ENCODE results near the gene CD79B. TPM values are rescaled to one million over a fixed set of nuclear protein-coding genes. Genes with fewer than 3 reads are reported as not detected.
"Not testable (repeated sequence)": the region's sequence is repeated elsewhere in the genome, so short reads cannot be mapped to it uniquely, and the experiment has no call there.

CD79B gene
- total RNA-seq, 2 experiments from 2014 or later: 17.0 to 19.6 TPM

- not testable (repeated sequence) for H3K4me3 Mint-ChIP-seq; ATAC-seq (ENCODE audit: low read depth); H3K27ac Mint-ChIP-seq; H3K4me1 Mint-ChIP-seq; DNase-seq; H3K9me3 Mint-ChIP-seq; H3K36me3 Mint-ChIP-seq
- H3K27me3 Mint-ChIP-seq: peaks cover 11% of the 10 kb centered on the region
- POLR2A ChIA-PET: interaction anchor here (0.8 to 2.5 kb wide), 3 partner anchors 26 to 107 kb away, joined by 3 to 9 read pairs (median 8); no protein-coding TSS in a partner anchor
These were observed 12.1 kb downstream of the CD79B start for GRCh38 chr17:63920050-63920449.

GRCh38 chr17:63919311-63919723 is 12.8 kb downstream of the CD79B start:
- Mint-ChIP-seq H3K4me3 (no peak overlapping the region), H3K36me3 (no peaks in the 10 kb centered on the region), H3K9me3 (no peaks in the 10 kb centered on the region), H3K4me1 (peaks cover 5% of the 10 kb centered on the region), H3K27me3 (peaks cover 8% of the 10 kb centered on the region), H3K27ac (no peak overlapping the region)
- POLR2A ChIA-PET: interaction anchor here (0.8 to 2.5 kb wide), 4 partner anchors 27 to 214 kb away, joined by 3 to 9 read pairs (median 6); no protein-coding TSS in a partner anchor
- DNase-seq (peak; percentile 64), ATAC-seq (ENCODE audit: low read depth) (peak; percentile 91)

- not testable (repeated sequence) for H3K27me3 Mint-ChIP-seq; H3K36me3 Mint-ChIP-seq; H3K4me3 Mint-ChIP-seq; H3K9me3 Mint-ChIP-seq; ATAC-seq (ENCODE audit: low read depth); H3K4me1 Mint-ChIP-seq; DNase-seq; H3K27ac Mint-ChIP-seq
- POLR2A ChIA-PET: interaction anchor here (1.0 to 2.5 kb wide), 3 partner anchors 28 to 215 kb away, joined by 3 to 9 read pairs (median 8); no protein-coding TSS in a partner anchor
These were observed 13.3 kb downstream of the CD79B start, which contains the start of gene GH1 for GRCh38 chr17:63918789-63919305. Gene GH1 (minus strand): TSS chr17:63918839. CDS start chr17:63918776, 63 bp downstream.

- POLR2A ChIA-PET: interaction anchor here (2.1 to 2.5 kb wide), 2 partner anchors 28 to 72 kb away, joined by 8 to 9 read pairs; no protein-coding TSS in a partner anchor
- peaks cover 8% of the 10 kb centered on the region for H3K27me3 Mint-ChIP-seq
- no peaks in the 10 kb centered on the region for H3K9me3 Mint-ChIP-seq
- no peak for DNase-seq
- no peak overlapping the region for H3K27ac Mint-ChIP-seq
- no peaks in the 10 kb centered on the region for H3K36me3 Mint-ChIP-seq
- no peak overlapping the region for H3K4me3 Mint-ChIP-seq
- peaks cover 5% of the 10 kb centered on the region for H3K4me1 Mint-ChIP-seq
- ATAC-seq (ENCODE audit: low read depth): no peak
These were observed 13.8 kb downstream of the CD79B start for GRCh38 chr17:63918305-63918704.

GRCh38 chr17:63917646-63918045 is 14.5 kb downstream of the CD79B start:
- POLR2A ChIA-PET: interaction anchor here (2.5 kb wide), 1 partner anchor 73 kb away, joined by 8 read pairs; no protein-coding TSS in a partner anchor
- Mint-ChIP-seq H3K9me3 (no peaks in the 10 kb centered on the region), H3K4me3 (no peak overlapping the region), H3K36me3 (no peaks in the 10 kb centered on the region), H3K27me3 (peaks cover 13% of the 10 kb centered on the region), H3K27ac (no peak overlapping the region), H3K4me1 (peaks cover 5% of the 10 kb centered on the region)
- DNase-seq (no peak), ATAC-seq (ENCODE audit: low read depth) (no peak)

GRCh38 chr17:63917206-63917605 is 14.9 kb downstream of the CD79B start:
- POLR2A ChIA-PET; H3K27ac Mint-ChIP-seq; H3K36me3 Mint-ChIP-seq; H3K4me3 Mint-ChIP-seq; ATAC-seq (ENCODE audit: low read depth); DNase-seq; H3K4me1 Mint-ChIP-seq; H3K9me3 Mint-ChIP-seq: not testable (repeated sequence)
- peaks cover 13% of the 10 kb centered on the region for H3K27me3 Mint-ChIP-seq

- H3K4me3 Mint-ChIP-seq: no peak overlapping the region
- POLR2A ChIA-PET: no interaction called here
- peaks cover 5% of the 10 kb centered on the region for H3K4me1 Mint-ChIP-seq
- no peak for ATAC-seq (ENCODE audit: low read depth)
- peaks cover 13% of the 10 kb centered on the region for H3K27me3 Mint-ChIP-seq
- no peak overlapping the region for H3K27ac Mint-ChIP-seq
- no peaks in the 10 kb centered on the region for H3K36me3 Mint-ChIP-seq
- DNase-seq: no peak
- H3K9me3 Mint-ChIP-seq: no peaks in the 10 kb centered on the region
These were observed 15.5 kb downstream of the CD79B start for GRCh38 chr17:63916566-63917185.

GRCh38 chr17:63915753-63916152 is 16.4 kb downstream of the CD79B start:
- POLR2A ChIA-PET; DNase-seq; ATAC-seq (ENCODE audit: low read depth); H3K4me1 Mint-ChIP-seq; H3K9me3 Mint-ChIP-seq; H3K4me3 Mint-ChIP-seq; H3K27ac Mint-ChIP-seq; H3K36me3 Mint-ChIP-seq: not testable (repeated sequence)
- H3K27me3 Mint-ChIP-seq: peaks cover 13% of the 10 kb centered on the region

GRCh38 chr17:63914471-63914870 is 17.7 kb downstream of the CD79B start:
- H3K27ac Mint-ChIP-seq: no peak overlapping the region
- POLR2A ChIA-PET: no interaction called here
- H3K9me3 Mint-ChIP-seq: no peaks in the 10 kb centered on the region
- ATAC-seq (ENCODE audit: low read depth): no peak
- H3K36me3 Mint-ChIP-seq: no peaks in the 10 kb centered on the region
- peaks cover 5% of the 10 kb centered on the region for H3K4me1 Mint-ChIP-seq
- H3K27me3 Mint-ChIP-seq: peaks cover 11% of the 10 kb centered on the region
- no peak overlapping the region for H3K4me3 Mint-ChIP-seq
- DNase-seq: no peak

- Mint-ChIP-seq H3K36me3 (no peaks in the 10 kb centered on the region), H3K27ac (no peak overlapping the region), H3K4me1 (no peaks in the 10 kb centered on the region), H3K9me3 (no peaks in the 10 kb centered on the region), H3K27me3 (peaks cover 7% of the 10 kb centered on the region), H3K4me3 (no peak overlapping the region)
- peak; percentile 59 for DNase-seq
- ATAC-seq (ENCODE audit: low read depth): peak; percentile 59
- POLR2A ChIA-PET: interaction anchor here (0.6 to 1.6 kb wide), 2 partner anchors 106 to 222 kb away, joined by 3 to 4 read pairs; no protein-coding TSS in a partner anchor
These were observed 20.5 kb downstream of the CD79B start for GRCh38 chr17:63911657-63912100.

- Mint-ChIP-seq H3K36me3 (no peaks in the 10 kb centered on the region), H3K27me3 (peaks cover 7% of the 10 kb centered on the region), H3K4me3 (no peak within 1 kb of the TSS), H3K27ac (no peak within 1 kb of the TSS), H3K9me3 (no peaks in the 10 kb centered on the region), H3K4me1 (no peaks in the 10 kb centered on the region)
- POLR2A ChIA-PET: no interaction called here
- ATAC-seq (ENCODE audit: low read depth): no peak
- DNase-seq: no peak
These were observed 21.0 kb downstream of the CD79B start, which contains the start of gene CSHL1 for GRCh38 chr17:63911041-63911635. Gene CSHL1 (minus strand): TSS chr17:63911258. CDS start chr17:63911196, 62 bp downstream.

GRCh38 chr17:63910096-63910495 is 22.0 kb downstream of the CD79B start:
- H3K27me3 Mint-ChIP-seq: peaks cover 10% of the 10 kb centered on the region
- H3K4me3 Mint-ChIP-seq: no peak overlapping the region
- H3K9me3 Mint-ChIP-seq: no peaks in the 10 kb centered on the region
- no peaks in the 10 kb centered on the region for H3K4me1 Mint-ChIP-seq
- no peak overlapping the region for H3K27ac Mint-ChIP-seq
- no peaks in the 10 kb centered on the region for H3K36me3 Mint-ChIP-seq
- no peak for DNase-seq
- no peak for ATAC-seq (ENCODE audit: low read depth)
- POLR2A ChIA-PET: no interaction called here

- H3K36me3 Mint-ChIP-seq; H3K4me1 Mint-ChIP-seq; ATAC-seq (ENCODE audit: low read depth); DNase-seq; H3K9me3 Mint-ChIP-seq; H3K4me3 Mint-ChIP-seq; POLR2A ChIA-PET; H3K27ac Mint-ChIP-seq: not testable (repeated sequence)
- peaks cover 10% of the 10 kb centered on the region for H3K27me3 Mint-ChIP-seq
These were observed 22.5 kb downstream of the CD79B start for GRCh38 chr17:63909586-63909985.
